Measurements from ENCODE around the gene POLR3H.

DNA sequence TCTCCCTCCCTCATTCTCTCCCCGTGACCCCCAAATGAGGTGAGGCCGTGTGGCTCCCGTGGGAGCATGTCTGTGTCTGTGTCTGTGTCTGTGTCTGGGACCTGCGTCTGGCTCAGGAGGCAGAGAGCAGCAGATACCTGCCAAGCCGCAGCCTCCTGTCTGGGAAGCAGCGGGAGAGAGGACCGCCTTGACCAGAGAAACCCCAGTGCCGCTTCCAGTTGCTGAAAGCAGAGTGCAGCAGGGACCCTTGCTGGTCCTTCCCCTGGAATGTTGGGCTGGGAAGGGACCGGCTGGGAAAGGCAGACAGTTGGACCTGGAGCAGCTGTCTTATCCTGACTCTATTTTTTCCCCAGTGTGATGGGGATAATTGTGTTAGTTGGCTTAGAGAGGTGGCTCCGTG, 17.1 kb upstream of the POLR3H start:
- TF ChIP-seq, protein P1, sequence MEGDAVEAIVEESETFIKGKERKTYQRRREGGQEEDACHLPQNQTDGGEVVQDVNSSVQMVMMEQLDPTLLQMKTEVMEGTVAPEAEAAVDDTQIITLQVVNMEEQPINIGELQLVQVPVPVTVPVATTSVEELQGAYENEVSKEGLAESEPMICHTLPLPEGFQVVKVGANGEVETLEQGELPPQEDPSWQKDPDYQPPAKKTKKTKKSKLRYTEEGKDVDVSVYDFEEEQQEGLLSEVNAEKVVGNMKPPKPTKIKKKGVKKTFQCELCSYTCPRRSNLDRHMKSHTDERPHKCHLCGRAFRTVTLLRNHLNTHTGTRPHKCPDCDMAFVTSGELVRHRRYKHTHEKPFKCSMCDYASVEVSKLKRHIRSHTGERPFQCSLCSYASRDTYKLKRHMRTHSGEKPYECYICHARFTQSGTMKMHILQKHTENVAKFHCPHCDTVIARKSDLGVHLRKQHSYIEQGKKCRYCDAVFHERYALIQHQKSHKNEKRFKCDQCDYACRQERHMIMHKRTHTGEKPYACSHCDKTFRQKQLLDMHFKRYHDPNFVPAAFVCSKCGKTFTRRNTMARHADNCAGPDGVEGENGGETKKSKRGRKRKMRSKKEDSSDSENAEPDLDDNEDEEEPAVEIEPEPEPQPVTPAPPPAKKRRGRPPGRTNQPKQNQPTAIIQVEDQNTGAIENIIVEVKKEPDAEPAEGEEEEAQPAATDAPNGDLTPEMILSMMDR (IDR thresholded peaks at IDR 0.05 in 8 of 11, conservative IDR thresholded peaks at IDR 0.05 in 3 of 11) = no peak
- TF ChIP-seq POLR2A (IDR thresholded peaks at IDR 0.05) (no peak), POLR2AphosphoS5 (IDR thresholded peaks at IDR 0.05) (no peak)
